ENCODE measurements around the gene ICAM5.
"Not testable (repeated sequence)": the region's sequence is repeated elsewhere in the genome, so short reads cannot be mapped to it uniquely, and the experiment has no call there.

Gene ICAM5

DNA sequence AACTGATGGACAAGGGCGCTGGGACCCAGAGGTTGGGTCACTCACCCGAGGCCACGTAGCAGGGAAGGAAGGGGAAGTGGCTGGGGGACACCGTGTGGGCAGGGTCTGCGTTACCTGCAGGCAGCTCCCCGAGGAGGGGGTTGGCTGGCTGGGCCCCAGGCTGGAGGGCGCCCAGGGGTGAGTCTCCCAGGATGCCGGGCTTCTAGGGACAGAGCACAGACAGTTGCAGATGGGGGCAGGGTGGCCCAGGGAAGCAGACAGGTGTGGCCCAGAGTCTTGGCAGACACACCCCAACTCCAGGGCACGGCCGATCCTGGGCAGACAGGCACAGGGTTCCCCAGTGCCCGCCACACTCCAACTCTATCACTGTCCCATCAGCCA lies 31.7 kb downstream of the ICAM5 start:
- DNase-seq, result no peak

GRCh38 chr19:10321874-10322835 lies 32.4 kb downstream of the ICAM5 start:
- no peak for DNase-seq

DNA sequence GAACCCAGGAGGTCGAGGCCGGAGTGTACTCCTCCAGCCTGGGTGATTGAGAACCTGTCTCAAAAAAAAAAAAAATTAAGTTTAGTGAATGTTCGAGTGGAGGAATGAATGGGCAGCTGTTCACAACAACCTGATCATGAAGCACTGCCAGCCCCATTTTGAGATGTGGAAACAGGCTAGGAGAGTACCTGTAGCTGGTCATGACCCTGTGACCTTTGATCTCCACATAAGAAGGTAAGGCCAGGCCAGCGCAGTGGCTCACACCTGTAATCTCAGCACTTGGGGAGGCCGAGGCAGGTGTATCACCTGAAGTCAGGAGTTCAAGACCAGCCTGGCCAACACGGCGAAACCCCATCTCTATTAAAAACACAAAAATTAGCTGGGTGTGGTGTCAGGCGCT lies 36.0 kb downstream of the ICAM5 start:
- DNase-seq, result no peak

- DNase-seq, result no peak
Observed at GRCh38 chr19:10327793-10328192, 38.0 kb downstream of the ICAM5 start.

DNA sequence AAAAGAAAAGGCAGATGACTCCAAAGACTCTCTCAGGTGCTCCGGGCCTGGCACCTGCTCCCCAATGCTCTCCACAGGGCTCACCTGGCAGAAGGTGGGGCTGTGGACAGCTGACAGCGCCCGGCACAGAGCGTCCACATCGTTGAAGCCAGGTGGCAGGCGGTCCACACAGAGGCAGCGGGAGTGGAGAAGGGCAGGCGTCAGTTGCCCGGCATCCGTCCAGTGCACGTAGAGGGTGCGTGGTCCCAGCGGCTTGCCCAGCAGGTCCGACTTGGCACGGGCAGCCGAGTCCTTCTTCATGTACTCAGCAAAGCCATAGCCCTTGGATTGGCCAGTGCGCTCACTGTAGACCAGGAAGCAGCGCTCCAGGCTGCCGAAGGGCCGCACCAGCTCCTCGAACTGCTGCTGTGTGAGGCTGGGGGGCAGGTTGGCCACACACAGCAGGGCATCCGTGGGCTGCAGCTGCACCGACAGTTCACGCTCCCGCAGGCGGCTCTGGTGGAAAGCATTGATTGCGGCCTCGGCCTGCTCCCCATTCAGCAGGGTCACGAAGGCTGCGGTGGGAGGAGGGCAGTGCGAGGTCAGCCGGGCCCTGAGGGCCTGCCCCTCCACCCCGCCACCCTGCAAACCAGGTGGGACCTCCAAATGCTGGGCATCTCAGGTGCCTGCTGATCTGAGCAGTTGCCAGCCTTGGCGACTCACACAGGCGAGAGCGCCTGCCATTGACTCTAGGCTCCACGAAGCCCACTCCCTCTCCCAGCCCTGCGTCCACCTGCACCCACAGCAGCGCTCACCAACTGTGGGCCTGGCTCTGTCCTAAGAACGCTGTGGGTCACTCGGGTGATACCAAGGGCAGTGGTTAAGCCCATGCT lies 39.0 kb downstream of the ICAM5 start:
- no peak for DNase-seq

DNA sequence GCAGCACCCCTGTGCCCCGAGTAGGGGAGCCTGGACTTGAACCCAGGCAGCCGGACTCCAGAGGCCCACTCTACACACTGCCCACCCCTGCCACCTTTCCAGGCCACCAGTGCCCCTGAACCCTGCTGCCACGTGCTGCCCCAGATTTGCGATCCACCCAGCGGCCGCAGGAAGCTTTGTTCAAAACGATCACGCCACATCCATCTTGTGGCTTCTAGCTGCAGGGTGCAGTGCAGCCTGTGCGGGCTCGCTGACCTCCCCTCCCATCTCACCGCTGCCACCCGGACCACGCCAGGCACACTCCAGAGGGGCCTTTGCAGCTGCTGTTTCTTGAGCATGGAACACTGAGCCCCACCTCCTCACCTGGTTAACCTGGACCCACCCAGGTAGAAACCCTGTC lies 39.8 kb downstream of the ICAM5 start:
- no peak for DNase-seq

GRCh38 chr19:10332158-10332964 lies 42.6 kb downstream of the ICAM5 start:
- no peak for DNase-seq

DNA sequence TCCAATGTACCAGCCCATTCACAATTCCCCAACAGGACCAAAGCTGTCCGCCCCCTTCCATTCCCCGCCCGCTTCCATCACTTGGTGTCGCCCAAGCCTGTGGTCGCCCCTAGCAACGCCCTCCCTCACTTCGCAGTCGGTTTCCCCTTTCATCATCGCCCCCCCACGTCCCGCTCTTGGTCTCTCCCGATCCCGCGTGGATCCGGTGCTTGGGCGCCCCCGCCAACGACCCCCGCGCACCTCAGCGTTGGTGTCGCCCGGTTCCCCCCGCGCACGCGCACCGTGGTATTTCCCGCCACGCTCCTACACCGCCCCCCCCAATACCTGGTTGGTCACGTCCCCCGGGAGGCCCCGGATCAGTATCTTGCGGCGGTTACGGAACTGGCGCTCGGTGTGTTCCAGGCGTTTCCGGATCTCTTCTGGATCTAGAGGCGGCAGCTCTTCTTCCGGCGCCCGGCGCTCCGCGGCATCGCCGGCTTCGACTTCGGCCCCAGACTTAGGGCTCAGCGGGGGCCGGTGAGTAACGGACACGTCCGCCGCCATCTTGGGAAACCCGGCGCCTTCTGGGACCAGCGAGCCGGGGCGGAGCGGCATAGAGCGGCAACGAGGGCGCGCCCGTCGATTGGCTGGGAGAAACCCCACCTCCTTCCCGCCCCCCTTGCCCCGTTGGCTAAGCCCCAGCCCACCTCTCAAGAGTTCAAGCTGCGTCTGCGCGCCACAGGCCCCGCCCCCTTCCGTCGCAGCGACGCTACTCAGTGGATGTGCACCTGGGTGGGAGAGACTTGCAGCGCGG lies 43.4 kb downstream of the ICAM5 start, which contains the start of gene RAVER1:
Gene RAVER1, minus strand, starts transcription at position 565 of the 793 bp plus-strand sequence. Its CDS starts 22 bp downstream, at position 543.
- DNase-seq, result peak; percentile 97

- no peak for DNase-seq
Observed at GRCh38 chr19:10333758-10334587, 44.2 kb downstream of the ICAM5 start.

DNA sequence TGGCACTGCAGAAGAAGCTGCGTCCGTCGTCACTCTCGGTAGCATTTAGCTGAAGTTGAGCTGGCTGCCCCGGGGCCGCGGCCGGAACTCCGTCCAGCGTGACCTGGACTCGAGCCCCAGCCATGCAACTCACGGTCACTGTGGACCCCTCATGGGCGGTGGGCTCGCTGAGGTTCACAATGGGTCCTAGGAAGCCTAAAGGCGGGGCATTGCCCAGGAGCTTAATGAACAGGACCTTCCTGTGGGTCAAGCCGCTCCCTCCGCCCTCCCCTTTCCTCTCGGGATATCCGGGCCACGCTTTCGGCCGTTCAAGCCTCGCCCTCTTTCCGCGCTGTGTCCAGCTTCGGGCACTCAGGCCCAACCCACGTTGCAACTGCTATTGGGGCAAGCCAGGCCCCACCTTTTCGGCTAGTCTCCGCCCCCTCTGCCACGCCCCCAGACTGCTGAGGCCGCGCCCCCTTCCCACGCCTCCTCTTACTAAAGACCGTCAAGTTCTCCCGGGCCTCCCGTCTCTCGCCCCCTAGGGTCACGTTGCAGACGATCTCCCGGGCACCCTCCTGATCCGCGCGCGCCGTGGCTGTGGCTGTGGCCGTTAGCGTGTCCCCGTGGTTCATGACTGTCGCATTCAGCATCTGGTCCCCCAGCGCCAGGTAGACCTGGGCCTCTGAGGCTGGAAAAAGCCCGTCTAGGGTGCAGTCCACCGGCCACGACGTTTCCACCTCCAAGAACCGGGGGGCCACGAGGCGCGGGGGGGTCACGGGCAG lies 45.0 kb downstream of the ICAM5 start:
- peak; percentile 41 for DNase-seq

DNA sequence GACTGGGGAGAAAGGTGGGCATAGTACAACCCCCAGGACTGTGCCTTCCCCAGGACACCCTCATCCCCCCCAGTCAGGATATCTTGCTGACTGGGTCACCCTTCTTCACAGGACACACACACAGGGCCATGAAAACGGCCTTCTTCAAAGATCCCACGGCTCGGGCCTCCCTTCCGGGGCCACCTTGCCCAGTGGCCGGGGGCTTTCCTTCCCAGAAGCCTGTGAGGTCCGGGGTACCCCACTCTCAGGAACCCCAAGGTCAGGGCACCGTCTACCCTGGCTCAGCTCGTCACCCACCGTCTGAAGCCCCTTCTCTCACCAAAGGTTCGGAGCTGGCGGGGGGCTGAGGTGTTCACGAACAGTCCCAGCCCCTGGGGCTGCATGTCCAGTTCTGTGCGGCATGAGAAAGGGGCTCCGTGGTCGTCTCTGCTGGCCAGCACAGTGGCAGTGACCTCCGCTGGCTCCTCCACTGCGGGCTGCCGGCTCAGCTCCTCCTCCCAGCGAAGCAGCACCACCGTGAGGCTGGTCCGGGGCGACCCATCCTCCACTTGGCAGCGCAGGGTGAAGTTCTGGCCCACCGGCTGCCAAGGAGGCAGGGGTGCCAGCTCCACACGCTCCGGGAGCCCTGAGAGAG lies 45.7 kb downstream of the ICAM5 start:
- no peak for DNase-seq

DNA sequence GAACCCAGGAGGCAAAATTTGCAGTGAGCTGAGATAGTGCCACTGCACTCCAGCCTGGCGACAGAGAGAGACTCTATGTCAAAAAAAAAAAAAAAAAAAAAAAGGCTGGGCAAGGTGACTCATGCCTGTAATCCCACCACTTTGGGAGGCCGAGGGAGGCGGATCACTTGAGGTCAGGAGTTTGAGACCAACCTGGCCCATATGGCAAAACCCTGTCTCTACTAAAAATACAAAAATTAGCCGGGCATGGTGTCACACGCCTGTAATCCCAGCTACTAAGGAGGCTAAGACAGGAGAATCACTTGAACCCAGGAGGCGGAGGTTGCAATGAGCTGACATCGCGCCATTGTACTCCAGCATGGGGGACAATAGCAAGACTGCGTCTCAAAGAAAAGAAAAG lies 47.0 kb downstream of the ICAM5 start:
- DNase-seq, result not testable (repeated sequence)

DNA sequence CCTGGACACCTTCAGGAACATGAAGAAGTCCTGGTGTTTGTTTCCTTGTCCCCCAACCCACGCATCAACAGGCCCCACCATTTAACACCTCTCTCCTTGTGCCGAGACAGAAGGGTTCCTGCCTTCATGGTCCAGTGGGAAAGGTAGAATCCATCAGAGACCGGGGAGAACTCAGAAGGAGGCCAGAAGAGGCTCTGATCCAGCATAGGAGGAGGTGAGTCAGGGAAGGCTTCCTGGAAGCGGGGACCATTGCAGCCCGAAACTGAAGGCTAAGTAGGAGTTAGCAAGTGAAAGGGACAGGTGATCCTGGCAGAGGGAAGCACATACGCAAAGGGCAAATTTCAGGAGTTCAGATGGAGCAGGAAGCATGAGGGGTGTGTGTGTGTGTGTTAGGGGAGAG lies 49.2 kb downstream of the ICAM5 start:
- no peak for DNase-seq

DNA sequence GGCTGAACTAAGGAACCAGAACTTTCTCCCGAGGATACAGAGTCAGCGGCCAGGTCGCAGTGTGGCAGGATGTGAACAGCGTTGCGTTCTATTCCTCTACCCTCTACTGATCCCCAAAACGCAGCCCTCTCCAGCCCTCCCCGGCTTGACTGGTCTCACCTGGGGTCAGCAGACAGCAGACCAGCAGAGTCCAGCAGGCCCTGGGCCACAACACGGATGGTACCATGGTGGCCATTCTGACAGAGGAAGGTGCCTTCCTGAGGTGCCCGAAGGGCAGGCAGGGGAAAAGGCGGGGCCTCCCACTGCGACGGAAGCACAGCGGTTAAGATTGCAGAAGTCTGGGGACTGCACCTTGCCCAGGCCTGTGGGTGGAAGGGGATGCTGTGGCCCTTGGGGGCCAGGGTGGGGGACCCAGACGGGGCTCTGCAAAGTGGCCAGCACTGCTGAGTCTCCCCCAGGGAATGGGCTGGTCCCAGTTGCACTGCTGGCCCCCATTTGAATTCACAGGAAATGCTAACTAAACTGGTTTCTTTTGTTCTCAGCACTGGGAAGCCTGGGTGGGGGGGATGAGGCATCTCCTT lies 49.7 kb downstream of the ICAM5 start, which contains the start of gene ICAM3:
Gene ICAM3, minus strand, starts transcription at position 245 of the 581 bp plus-strand sequence. Its CDS starts 10 bp downstream, at position 235.
- DNase-seq, result peak; percentile 65

DNA sequence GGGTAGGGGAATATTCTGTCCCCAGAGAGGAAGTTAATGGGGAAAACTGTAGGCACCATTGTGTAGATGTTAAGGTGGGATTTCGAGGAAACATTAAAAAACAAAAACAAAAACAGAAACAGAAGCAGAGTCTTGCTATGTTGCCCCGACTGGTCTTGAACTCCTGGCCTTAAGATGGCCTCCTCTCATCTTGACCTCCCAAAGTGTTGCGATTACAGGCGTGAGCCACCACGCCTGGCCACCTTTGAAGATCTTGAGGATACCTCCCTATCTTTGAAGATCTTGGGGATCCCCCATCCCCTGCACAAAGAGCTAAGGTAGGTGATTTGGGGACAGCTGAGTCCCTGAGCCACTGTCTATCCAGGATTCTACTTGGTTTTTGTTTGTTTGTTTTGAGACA lies 50.2 kb downstream of the ICAM5 start:
- DNase-seq, result no peak

DNA sequence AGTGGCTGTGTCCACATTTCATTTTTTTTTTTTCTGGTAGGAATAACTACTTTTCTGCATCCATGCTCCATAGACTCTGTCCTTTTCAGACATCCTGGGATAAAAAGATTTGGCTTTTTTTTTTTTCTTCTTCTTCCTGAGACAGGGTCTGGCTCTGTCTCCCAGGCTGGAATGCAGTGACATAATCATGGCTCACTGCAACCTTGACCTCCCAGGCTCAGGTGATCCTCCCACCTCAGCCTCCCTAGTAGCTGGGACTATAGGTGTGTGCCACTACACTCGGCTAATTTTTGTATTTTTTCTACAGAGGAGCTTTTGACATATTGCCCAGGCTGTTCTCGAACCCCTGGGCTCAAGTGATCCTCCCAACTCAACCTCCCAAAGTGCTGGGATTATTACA lies 53.7 kb downstream of the ICAM5 start:
- DNase-seq, result no peak

GRCh38 chr19:10344780-10345179 lies 55.0 kb downstream of the ICAM5 start:
- no peak for DNase-seq
